ENCODE results near the gene SLC6A20.

GRCh38 chr3:45760878-45761711, 35.2 kb downstream of the SLC6A20 start:
- TF ChIP-seq POLR2A (IDR thresholded peaks at IDR 0.05; ENCODE audit: borderline replicate concordance, extremely low read depth, insufficient read depth, insufficient read length) (no peak), CTCF (IDR thresholded peaks at IDR 0.05 in 2 of 3, conservative IDR thresholded peaks at IDR 0.05 in 1 of 3; ENCODE audit: borderline replicate concordance in 1 of 3, insufficient read depth in 1 of 3, low read depth in 2 of 3, low read length in 2 of 3) (peak; percentile 86 to 89 (median 88)), EZH2phosphoT487 (IDR thresholded peaks at IDR 0.05; ENCODE audit: borderline replicate concordance) (no peak), EGR1 (IDR thresholded peaks at IDR 0.05; ENCODE audit: low read depth) (no peak)
